Stimulated activated CD4-positive, alpha-beta T cell treated with anti-CD3 and anti-CD28 coated beads, Interleukin-2, amount 100 ng/mL, for 4 hours (primary cell): ENCODE measurements around the gene BAZ1A.

Experiments
- DNase-seq: peaks from one replicate; pipeline ENCODE4 v3.0.0-alpha.2; 2020; ENCODE audit warnings: low read depth

Gene BAZ1A, protein sequence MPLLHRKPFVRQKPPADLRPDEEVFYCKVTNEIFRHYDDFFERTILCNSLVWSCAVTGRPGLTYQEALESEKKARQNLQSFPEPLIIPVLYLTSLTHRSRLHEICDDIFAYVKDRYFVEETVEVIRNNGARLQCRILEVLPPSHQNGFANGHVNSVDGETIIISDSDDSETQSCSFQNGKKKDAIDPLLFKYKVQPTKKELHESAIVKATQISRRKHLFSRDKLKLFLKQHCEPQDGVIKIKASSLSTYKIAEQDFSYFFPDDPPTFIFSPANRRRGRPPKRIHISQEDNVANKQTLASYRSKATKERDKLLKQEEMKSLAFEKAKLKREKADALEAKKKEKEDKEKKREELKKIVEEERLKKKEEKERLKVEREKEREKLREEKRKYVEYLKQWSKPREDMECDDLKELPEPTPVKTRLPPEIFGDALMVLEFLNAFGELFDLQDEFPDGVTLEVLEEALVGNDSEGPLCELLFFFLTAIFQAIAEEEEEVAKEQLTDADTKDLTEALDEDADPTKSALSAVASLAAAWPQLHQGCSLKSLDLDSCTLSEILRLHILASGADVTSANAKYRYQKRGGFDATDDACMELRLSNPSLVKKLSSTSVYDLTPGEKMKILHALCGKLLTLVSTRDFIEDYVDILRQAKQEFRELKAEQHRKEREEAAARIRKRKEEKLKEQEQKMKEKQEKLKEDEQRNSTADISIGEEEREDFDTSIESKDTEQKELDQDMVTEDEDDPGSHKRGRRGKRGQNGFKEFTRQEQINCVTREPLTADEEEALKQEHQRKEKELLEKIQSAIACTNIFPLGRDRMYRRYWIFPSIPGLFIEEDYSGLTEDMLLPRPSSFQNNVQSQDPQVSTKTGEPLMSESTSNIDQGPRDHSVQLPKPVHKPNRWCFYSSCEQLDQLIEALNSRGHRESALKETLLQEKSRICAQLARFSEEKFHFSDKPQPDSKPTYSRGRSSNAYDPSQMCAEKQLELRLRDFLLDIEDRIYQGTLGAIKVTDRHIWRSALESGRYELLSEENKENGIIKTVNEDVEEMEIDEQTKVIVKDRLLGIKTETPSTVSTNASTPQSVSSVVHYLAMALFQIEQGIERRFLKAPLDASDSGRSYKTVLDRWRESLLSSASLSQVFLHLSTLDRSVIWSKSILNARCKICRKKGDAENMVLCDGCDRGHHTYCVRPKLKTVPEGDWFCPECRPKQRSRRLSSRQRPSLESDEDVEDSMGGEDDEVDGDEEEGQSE (N-terminal part only)

DNA sequence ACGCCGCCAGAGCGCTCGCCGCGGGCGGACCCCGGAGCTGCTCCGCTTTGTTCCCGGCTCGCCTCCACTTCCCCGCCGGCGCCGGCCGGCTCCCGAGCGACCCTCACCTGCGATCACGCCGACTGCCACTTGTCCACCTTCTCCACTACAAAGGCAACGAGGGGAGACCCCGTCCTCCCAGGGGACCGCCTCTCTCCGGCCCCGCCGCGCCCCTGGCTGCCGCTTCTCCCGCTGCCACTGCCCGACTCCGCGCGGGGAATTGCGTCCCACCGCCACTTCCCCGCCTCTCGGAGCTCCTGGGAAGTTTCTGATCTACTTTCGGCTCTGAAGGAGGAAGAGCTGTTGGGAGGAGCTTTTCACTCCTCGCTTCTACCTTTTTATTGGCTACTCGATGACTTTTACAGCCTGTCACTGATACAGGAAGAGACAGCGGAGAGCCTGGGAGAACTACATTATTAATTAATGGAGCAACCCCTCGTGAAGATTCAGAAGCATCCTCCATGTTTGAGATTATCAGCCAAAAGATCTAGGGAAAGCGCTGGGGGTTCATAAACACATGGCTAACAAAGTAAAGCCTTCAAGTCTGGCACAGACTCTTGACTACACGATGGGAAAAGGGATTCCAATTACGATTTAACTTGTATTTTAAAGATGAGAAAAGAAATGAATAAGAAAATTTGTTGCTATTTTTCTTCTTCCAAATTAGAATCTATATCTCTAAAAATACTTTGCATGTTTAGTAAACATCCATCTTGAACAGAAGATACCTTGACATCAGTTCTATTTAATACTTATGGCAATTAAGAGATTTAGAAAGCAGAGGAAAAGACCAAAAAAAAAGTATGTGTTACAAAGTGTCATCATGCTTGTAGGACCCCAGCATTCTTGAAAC lies at the start of gene BAZ1A:
BAZ1A (minus strand) TSS at position 330 of the 892 bp plus-strand sequence. CDS start 756 bp downstream, outside the sequence.
- peak; percentile 9 for DNase-seq

DNA sequence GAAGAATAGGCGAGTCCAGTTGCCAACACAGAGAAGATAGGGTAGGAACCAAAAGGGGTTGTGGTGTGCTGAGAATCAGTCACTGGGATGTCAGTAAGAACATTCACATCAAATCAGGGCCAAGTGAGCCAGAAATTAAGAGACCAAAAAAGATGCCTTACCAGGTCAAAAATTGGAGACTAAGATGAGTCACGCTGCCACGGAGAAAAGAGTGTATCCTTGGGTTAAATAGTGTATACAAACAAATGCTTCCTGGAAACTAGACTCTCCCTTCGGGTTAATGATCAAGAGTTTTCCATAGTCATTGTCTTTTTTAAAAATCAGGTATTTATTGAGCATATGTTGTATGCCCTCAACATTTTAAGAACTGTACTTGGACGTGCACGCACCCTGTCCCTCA lies 45.2 kb upstream of the BAZ1A start:
- no peak for DNase-seq

DNA sequence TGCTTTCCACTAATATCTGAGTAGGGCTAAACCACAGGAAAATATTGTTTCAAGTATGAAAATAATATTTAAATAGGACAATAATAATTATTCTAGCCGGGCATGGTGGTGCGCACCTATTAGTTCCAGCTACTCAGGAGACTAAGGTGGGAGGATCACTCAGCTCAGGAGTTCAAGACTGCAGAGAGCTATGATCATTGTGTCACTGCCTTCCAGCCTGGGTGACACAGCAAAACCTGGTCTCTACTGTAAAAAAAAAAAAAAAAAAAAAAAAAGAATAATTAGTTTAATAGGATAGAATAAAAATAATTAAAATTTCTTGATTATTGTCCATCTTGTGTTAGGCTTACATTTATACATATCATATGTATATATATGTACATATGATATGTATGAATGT lies 38.5 kb upstream of the BAZ1A start:
- DNase-seq = no peak

DNA sequence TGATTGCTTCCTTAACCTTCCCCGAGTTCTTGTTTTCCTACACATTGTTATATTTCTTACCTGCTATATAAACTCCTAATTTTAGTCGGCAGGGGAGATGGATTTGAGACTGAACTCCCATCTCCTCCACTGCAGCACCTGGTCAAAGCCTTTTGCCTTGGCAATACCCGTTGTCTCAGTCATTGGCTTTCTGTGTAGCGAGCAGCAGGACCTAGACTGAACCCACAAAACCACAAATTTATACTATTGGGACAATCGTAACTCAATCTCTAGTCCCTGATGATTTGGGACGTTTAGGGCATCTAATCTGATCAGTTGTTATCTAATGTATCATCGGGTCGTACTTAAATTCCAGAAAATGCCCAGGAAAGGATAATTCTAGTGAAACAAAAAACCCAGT lies 37.8 kb upstream of the BAZ1A start:
- DNase-seq = no peak

DNA sequence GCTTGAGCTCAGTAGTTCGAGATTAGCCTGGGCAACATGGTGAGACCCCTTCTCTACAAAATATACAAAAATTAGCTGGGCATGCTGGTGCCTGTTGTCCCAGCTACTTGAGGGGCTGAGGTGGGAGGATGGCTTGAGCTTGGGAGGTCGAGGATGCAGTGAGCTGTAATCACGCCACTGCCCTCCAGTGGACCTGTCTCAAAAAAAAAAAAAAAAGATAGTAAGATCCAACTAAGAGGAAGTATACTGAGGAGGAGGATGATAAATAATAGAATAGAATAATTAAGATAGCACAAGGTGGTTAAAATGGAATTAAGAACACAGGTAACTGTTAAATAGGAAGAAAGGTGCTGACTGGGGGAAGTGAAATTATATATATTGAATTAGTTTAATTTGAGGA lies 37.0 kb upstream of the BAZ1A start:
- DNase-seq = no peak

DNA sequence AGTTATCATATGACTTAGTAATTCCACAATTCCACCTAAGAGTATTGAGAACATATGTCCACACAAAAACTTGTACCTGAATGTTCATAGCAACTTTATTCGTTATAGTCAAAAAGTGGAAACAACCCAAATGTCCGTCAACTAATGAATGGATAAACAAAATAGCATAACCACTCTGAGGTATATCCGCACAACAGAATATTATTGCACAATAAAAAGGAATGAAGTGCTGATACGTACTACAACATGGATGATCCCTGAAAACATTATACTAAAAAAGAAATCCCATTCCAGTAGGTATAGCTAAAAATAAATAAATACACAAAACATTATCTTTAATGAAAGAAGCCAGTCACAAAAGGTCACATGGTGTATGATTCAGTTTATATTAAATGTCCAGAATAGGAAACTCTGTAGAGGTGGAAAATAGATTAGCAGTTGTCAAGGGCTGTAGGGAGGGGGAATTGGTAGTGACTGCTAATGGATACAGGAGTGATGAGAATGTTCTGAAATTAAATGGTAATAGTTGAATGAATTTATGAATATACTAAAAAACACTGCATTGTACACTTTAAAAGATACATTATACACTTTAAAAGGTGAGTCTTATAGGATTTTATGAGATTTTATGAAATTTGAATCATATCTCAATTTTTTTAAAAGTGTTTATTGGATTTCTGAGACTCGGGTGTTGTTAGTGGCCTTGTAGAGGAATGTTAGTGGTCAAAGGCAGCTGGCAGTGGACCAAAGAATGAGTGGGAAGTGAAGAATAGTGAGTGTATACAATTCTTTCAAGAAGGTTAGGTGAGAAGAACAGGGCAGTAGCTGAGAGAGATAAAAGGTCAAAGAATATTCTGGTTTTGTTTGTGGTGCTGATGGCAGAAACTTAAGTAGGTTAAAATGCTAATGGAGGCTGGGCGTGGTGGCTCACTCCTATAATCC lies 36.3 kb upstream of the BAZ1A start:
- DNase-seq = no peak

DNA sequence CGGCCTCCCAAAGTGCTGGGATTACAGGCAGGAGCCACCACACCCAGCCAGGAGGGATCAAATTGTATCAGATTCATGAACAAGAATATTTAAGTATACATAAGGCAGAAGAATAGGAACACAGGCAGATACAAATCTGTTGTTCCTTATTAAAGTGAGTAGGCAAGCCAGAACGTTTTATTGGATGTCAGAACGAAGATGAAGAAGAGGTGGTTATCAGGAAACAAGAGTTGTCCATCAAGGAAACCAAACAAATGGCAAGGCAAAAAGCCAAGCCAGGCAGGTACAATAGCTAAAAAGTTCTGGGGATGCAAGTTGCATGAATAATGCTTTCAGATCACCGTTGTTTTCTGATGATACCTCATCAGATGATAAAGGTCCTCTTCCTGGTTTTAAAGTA lies 31.1 kb upstream of the BAZ1A start:
- DNase-seq = no peak

DNA sequence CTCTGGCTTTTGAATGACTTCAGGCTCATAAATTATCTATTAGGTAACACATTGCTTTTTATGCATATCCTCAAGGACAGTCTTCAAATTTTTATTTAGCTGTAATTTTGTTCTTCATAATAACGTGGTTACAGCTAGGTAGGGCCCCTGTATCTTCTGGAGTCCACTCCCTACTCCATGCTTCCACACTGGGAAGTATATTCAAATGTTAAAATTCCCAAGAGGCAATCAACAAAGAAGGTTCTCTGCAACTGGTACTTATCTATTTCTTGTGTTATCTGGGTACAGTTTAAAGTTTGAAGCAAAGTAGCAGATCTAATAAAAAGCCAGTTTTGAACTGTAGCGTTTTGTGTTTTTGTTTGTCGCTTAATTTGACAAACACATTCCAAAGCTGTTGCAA lies 20.1 kb upstream of the BAZ1A start:
- DNase-seq = no peak

DNA sequence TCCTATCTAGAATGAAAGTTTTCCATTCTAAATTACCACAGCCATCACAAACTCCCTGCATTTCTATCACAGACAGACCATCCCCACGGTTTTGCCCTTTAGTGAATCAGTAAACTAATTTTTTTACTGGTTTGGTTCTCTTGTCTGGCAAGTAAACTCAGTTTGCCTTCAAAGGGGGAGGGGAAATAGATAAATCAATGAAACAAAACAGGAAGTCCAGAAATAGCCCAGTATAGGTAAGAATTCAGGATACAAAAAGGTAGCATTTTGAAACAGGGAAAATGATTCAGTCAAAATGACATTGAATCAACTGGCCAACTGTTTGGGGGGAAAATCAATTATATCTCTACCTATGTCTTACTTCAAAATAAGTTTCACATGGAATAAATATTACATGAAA lies 15.8 kb upstream of the BAZ1A start:
- no peak for DNase-seq

DNA sequence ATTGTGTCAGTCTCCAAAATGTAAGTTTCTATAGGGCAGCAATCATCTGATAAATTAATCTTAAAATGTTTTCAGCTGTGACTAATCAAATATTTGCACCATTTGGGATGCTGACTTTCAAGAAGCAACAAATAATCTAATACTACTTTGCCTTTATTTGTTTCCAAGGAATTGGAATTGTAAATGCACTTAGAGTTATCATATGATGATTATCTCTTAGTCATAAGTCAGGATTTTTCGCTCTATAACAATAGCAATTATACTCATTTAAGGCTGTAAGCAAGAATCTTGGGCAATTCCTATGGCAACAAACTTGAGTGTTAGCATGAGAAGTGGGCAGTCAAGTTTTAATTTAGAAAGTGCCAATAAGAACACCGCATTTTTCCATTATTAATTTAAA lies 13.0 kb upstream of the BAZ1A start:
- DNase-seq = no peak

DNA sequence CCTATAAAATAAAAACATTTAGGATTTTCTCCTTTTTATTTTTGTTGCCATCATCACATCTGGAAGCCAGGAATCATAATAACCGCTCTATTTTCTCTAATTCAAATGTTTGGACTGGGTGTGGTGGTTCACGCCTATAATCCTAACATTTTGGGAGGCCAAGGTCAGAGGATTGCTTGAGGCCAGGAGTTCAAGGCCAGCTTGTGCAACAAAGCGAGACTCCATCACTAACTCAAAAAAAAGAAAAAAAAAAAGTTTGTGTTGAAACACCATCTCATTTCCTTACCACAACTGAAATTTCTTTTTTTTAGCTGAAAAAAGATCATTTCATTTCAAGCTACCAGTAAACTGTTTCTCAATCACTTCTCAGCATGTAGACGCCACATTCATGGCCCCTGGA lies 8.8 kb upstream of the BAZ1A start:
- no peak for DNase-seq

DNA sequence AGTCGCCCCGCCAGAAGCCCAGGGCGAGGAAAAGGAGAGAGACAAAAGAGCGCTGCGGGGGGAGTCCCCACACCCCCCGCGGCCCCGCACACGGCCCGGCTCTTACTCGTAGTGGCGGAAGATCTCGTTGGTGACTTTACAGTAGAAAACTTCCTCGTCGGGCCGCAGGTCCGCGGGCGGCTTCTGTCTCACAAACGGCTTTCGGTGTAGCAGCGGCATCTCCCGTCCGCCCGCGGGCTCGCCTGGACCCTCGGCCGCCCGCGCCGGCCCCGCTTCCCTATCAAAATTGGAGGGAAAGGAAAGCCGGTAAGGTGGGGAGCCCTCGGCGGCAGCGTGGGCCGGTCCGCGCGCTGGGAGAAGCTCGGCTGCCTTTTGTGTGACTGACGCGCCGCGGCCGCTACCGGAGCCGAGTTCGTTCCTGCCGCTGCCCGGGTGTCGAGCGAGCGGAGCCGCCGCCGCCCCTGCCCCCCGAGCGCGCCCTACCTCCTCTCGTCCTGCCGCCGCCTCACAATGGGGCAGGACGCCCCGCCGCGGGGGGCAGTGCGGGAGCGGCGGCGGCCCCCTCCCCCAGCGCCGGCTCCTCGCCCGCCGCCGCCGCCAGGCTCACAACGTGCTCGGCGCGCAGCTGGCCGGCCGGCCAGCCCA lies 652 bp downstream of the BAZ1A start:
- DNase-seq = peak; percentile 36

DNA sequence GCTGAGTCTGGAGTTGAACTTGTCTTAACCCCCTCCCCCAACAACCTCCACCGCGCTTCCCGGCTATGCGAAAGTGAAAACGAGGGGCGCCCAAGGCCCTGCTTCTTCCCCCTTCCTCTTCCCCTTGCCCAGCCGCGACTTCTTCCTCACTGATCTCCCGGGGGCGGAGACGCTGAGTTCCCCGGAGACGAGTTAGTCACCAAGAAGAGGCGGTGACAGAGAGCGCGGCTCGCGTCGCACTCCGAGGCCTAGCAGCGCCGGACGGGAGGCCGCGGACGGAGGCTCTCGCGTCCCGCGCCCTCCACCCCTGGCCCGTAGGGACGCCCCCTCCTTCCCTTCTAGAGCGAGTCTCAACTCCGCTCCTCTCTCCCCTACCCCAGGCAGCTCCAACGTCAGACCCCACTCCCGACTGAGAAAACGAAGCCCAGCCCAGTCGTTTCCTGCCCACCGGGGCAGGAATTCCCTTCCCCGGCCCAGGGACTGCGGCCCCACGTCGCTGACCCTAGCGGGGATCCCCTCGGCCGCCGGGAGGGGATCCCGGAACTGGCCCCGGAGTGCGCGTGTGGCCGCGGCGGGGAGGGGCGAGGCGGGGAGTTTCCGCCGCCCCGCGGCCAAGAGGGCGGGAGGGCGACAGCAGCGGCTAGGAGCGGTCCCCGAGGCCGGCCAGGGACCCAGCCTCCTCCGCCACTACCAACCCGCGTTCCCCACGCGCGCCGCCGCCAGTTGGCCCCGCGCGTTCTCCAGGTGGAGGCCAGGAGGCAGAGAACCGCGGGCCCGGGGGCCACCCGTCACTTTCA lies 1.4 kb downstream of the BAZ1A start:
- peak; percentile 86 for DNase-seq

DNA sequence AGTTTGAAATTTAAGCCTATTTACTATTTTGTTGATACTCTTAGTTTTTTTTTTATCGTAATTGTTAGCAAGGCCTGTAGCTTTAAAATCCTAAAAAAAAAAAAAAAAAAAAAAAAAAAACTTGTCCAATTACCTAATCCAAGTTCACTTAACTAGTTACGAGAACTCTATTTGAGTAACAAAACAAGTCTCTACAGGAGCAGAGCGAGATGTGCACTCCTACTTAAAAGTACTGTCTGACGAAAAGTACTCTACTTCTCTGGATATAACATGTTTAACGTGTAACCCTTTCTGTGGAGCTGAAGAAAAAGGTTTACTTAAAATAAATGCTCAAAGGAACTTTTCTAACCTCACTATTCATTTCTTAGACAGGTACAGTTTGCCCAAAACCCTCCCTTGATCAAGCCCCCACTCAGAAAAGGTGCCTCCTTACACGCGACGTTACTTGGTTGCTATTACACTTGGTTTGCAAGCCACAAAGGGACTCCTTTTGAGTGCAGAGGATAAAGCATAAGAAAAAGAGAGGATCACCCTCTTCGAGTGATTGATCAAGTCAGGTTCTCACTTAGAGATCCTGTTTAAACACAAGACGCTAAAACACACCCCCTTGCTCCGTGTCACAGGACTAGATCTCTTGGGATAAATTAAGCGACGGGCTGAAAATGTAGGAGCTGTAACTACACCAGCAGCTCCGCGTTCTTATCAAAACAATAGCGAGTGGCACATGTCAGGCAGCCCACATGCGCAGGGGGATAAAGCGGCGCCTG lies 2.2 kb downstream of the BAZ1A start:
- DNase-seq = peak; percentile 9

DNA sequence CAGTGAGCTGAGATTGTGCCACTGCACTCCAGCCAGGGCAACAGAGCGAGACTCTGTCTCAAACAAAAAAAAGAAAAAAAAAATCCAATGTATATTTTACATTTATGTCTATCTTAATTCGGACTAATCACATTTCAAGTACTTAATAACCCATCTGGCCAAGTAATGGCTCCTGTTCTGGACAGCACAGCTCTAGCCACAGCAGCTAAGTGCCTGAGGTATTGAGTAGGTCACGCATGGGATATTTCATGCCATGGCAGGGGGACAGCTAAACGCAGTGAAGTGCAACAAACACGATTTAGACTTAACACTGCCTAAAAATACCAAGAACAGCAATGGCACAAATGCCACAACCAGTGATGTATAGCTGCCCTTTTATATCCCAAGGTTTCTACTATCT lies 8.0 kb downstream of the BAZ1A start:
- no peak for DNase-seq

DNA sequence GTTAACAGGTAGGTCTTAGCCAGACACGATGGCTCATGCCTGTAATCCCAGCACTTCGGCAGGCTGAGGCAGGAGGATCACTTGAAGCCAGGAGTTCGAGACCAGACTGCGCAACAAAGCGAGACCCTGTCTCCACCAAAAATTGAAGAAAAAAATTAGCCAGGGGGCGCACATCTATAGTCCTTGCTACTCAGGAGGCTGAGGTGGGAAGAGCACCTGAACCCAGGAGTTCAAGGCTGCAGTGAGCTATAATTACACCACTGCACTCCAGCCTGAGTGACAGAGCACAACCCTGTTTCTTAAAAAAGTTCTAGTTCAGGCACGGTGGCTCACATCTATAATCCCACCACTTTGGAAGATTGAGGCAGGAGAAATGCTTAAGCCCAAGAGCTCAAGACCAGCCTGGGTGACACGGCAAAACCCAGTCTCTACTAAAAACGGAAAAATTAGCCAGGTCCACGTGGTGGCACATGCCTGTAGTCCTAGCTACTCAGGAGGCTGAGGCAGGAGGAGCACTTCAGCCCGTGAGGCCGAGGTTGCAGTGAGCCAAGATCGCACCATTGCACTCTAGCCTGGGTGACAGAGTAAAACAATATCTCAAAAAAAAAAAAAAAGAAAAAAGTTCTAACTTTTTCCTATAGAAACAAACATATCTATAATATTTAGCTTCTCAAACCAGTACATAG lies 9.1 kb downstream of the BAZ1A start:
- DNase-seq = no peak

DNA sequence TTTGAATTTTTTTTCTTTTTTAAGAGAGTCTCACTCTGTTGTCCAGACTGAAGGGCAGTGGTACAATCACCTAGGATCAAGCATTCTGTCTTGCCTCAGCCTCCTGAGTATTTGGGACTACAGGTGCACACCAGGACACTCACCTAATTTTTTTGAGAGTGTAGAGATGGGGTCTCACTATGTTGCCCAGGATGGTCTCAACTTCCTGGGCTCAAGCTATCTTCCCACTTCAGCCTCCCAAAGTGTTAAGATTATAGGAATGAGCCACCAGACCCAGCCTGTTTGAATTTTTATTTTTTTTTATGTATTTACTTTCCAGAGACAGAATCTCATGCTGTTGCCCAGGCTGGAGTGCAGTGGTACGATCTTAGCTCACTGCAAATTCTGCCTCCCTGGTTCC lies 11.3 kb downstream of the BAZ1A start:
- no peak for DNase-seq

DNA sequence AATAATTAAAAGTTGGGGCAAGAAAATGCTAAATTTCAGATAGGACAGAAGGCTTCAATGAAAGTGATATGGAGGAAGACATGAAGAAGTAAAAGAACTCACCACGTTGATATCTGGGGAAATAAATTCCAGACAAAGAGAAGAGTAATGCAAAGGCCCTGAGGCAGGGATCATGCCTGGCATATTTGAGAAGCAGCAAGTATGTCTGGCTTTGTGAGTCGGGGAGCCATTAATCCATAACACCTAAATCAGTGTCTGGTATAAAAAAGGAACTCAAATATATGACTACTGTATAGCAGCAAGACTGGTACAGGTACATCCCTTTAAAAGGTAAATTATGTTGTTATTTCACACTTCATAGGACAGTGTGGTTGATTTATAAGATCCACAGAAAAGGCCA lies 16.4 kb downstream of the BAZ1A start:
- DNase-seq = no peak
